Adrenal gland (tissue), 5 donors: ENCODE data around the gene C10orf95.

ENCODE experiments used
- CTCF ChIP-seq, 6 experiments: fragments of 450-650 bp in 4 of 6; fragments of 200-600 bp in 2 of 6; sonication (generic) in 1 of 6; IDR thresholded peaks; 1 replicate in 5 of 6; 2 replicates in 1 of 6; pipeline versions ENCODE4 v1.5.1 to v1.8.0; 2016 to 2021; ENCODE audit warnings: antibody characterized with exemption in 6 of 6, mild to moderate bottlenecking in 2 of 6, moderate library complexity in 1 of 6
- POLR2A ChIP-seq, 2 donors: fragments of 450-650 bp; IDR thresholded peaks; one replicate each; pipeline ENCODE4 v1.6.1; 2017; ENCODE audit warnings: antibody characterized with exemption in 2 of 2, mild to moderate bottlenecking in 2 of 2, moderate library complexity in 1 of 2
- donor health status: DM: no; HTN: no; CAD: no.

DNA sequence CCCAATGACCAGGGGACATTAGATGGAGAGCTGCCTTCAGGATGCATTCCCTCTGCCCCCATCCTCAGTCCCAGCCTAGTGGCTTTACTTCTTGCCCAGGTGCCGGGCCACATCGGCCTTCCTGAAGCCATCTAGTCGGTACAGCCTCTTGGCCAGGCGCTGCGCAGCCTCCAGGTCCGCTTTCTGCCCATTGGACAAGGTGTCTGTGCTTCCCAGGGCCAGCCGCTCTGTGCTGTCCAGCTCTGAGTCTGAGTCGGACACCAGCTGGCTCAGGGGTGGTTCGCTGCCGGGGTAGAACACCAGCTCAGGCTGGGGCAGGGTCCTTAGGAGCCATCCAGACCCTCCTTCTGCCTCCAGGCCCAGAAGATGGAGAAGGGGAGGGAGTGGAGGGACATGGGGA is 39.0 kb downstream of the C10orf95 start:
- no peak for TF ChIP-seq CTCF (IDR thresholded peaks at IDR 0.05)
- no peak for TF ChIP-seq POLR2A (IDR thresholded peaks at IDR 0.05)
